ENCODE data around the gene BRME1.

- TF ChIP-seq POLR2AphosphoS5 (IDR thresholded peaks at IDR 0.05) (no peak), EP300 (IDR thresholded peaks at IDR 0.05) (no peak), POLR2A (IDR thresholded peaks at IDR 0.05; ENCODE audit: low read depth) (no peak), CTCF (IDR thresholded peaks at IDR 0.05) (no peak)
These were observed 5.9 kb downstream of the BRME1 start for GRCh38 chr19:13899912-13900584.

All from esophagus muscularis mucosa (tissue), 4 donors.